HepG2 (cell line): ENCODE measurements around the gene ATP2B2. TPM values are rescaled to one million over a fixed set of nuclear protein-coding genes. Genes with fewer than 3 reads are reported as not detected.

Experiments
- AHR ChIP-seq: IDR thresholded peaks from 2 replicates; pipeline ENCODE4 v1.6.1; 2018; ENCODE audit warnings: missing genetic modification reagents, missing compliant biosample characterization
- BCL6 ChIP-seq: IDR thresholded peaks from 2 replicates; pipeline ENCODE4 v1.6.1; 2016; ENCODE audit warnings: missing genetic modification reagents, missing compliant biosample characterization
- FOXP4 ChIP-seq: sonication (generic); formaldehyde crosslinking; IDR thresholded peaks from 2 replicates; pipeline ENCODE4 v1.4.0; 2020; ENCODE audit warnings: missing genetic modification reagents
- HINFP ChIP-seq: sonication (generic); formaldehyde crosslinking; IDR thresholded peaks from 2 replicates; pipeline ENCODE4 v1.4.0; 2020; ENCODE audit warnings: low read depth, mild to moderate bottlenecking, missing genetic modification reagents
- PRMT3 ChIP-seq: sonication (generic); formaldehyde crosslinking; IDR thresholded peaks from 2 replicates; pipeline ENCODE4 v1.8.1; 2022; ENCODE audit warnings: low read depth, mild to moderate bottlenecking, moderate library complexity, missing genetic modification reagents, borderline replicate concordance
- TCF7L2 ChIP-seq: IDR thresholded peaks from 2 replicates; pipeline ENCODE4 v1.6.1; 2011; ENCODE audit warnings: mild to moderate bottlenecking, low read depth, low read length, moderate library complexity
- ZMYM3 ChIP-seq: sonication (generic); formaldehyde crosslinking; IDR thresholded peaks from 2 replicates; pipeline ENCODE4 v1.5.1; 2020; ENCODE audit warnings: mild to moderate bottlenecking, missing genetic modification reagents
- ZNF263 ChIP-seq: sonication (generic); formaldehyde crosslinking; IDR thresholded peaks from 2 replicates; pipeline ENCODE4 v1.4.0; 2020; ENCODE audit warnings: missing genetic modification reagents
- ZNF431 ChIP-seq: sonication (generic); formaldehyde crosslinking; IDR thresholded peaks from 2 replicates; pipeline ENCODE4 v1.9.0; 2022; ENCODE audit warnings: missing genetic modification reagents, low read depth, mild to moderate bottlenecking, borderline replicate concordance
- polyA plus RNA-seq, 8 experiments: library from polyadenylated mRNA; depleted of rRNA in 3 of 8; stranded (reverse) in 7 of 8; unstranded in 1 of 8; fragments of >200 nt; fragmentation: Illumina TruSeq in 4 of 8; extraction: Trizol in 4 of 8; gene quantifications; 2 replicates each; pipeline versions ENCODE4 v1.2.1 to v1.2.3, GENCODE V29; 2011 to 2016; ENCODE audit warnings: low read depth in 4 of 8, missing spikeins in 1 of 8, mixed read lengths in 1 of 8; ENCODE audit not compliant: insufficient read depth in 1 of 8
- total RNA-seq, 5 experiments: library from RNA; depleted of rRNA; stranded (reverse); fragments of >200 nt; fragmentation: Illumina TruSeq; extraction: Trizol; gene quantifications; 2 replicates each; pipeline ENCODE4 v1.2.3, GENCODE V29; 2016; ENCODE audit warnings: low read depth in 1 of 5

Gene ATP2B2
- total and polyA plus RNA-seq, 2 of the 13 experiments (the other 11 are each of a cell fraction or from before 2014, with no cell fraction given): 1.5 to 2.3 TPM

- TF ChIP-seq PRMT3 (CRISPR knock-in tag) (no peak), AHR (CRISPR knock-in tag) (no peak), HINFP (no peak), ZNF263 (CRISPR knock-in tag) (peak; percentile 83), ZNF431 (CRISPR knock-in tag) (0 out of 2 replicates have a peak, but pooled peaks have one; percentile 54), ZMYM3 (0 out of 2 replicates have a peak, but pooled peaks have one; percentile 16), FOXP4 (CRISPR knock-in tag) (peak; percentile 77), BCL6 (CRISPR knock-in tag) (peak; percentile 67), TCF7L2 (no peak)
These were observed 212.6 kb downstream of the ATP2B2 start, which contains the start of gene GHRL (continued) for GRCh38 chr3:10292505-10293419.
